Fibroblast of pulmonary artery (primary cell): ENCODE measurements around the gene SFTA2.
"Not testable (repeated sequence)": the region's sequence is repeated elsewhere in the genome, so short reads cannot be mapped to it uniquely, and the experiment has no call there.

Experiments
- DNase-seq: peaks from one replicate; pipeline ENCODE4 v3.0.0-alpha.2; 2010; ENCODE audit warnings: low read depth
- H3K4me3 ChIP-seq: replicated peaks from 2 replicates; pipeline ENCODE4 v1.5.1; 2011; ENCODE audit warnings: low read depth, mild to moderate bottlenecking, control low read depth, low read length, moderate library complexity
- TF ChIP-seq, protein P1 (sequence below): IDR thresholded peaks from 2 replicates; pipeline ENCODE4 v1.5.1; 2011; ENCODE audit warnings: mild to moderate bottlenecking, control low read depth, low read length, inconsistent platforms; ENCODE audit errors: missing control alignments

The SFTA2 gene

DNA sequence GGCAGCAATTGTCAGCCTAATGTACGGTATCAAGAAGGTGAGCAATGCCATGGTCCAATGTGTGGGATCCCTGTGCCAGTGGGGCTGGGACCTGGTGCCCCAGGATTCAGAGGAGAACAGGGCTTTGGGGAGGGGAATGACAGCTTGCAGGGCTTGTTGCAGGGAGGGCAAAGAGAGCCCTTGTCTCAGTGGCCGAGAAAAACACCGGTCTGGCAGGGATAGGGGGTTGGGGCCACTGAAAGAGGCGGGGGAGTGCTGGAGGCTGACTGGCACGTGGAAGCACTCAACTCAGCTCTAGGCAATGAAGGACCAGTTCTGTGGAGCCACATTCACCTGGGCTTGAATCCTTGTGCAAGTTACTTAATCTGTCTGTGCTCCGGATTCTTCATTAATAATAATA, 5.3 kb upstream of the SFTA2 start:
- DNase-seq: no peak
- TF ChIP-seq, protein P1, sequence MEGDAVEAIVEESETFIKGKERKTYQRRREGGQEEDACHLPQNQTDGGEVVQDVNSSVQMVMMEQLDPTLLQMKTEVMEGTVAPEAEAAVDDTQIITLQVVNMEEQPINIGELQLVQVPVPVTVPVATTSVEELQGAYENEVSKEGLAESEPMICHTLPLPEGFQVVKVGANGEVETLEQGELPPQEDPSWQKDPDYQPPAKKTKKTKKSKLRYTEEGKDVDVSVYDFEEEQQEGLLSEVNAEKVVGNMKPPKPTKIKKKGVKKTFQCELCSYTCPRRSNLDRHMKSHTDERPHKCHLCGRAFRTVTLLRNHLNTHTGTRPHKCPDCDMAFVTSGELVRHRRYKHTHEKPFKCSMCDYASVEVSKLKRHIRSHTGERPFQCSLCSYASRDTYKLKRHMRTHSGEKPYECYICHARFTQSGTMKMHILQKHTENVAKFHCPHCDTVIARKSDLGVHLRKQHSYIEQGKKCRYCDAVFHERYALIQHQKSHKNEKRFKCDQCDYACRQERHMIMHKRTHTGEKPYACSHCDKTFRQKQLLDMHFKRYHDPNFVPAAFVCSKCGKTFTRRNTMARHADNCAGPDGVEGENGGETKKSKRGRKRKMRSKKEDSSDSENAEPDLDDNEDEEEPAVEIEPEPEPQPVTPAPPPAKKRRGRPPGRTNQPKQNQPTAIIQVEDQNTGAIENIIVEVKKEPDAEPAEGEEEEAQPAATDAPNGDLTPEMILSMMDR: no peak
- no peak overlapping the region for H3K4me3 ChIP-seq

DNA sequence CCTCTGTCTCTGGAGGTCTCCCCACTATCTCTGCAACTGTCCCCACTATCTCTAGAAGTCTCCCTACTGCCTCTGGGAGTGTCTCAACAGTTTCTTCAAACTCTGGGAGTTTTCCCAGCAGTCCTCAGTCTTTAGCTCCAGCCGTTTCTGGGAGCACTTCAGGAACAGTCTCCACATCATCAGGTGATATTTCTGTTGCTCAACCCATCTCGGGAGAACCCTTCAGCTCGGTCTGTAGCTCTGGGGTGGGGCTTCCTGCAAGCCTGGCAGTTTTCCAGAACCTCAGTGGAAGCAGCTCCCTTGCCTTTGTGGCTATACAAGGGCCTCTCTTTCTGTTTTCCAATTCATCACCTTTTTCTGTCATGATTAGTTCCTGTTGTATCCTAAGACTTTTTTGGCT, 3.0 kb upstream of the SFTA2 start:
- DNase-seq: peak; percentile 59
- no peak overlapping the region for H3K4me3 ChIP-seq
- TF ChIP-seq, protein P1: no peak

DNA sequence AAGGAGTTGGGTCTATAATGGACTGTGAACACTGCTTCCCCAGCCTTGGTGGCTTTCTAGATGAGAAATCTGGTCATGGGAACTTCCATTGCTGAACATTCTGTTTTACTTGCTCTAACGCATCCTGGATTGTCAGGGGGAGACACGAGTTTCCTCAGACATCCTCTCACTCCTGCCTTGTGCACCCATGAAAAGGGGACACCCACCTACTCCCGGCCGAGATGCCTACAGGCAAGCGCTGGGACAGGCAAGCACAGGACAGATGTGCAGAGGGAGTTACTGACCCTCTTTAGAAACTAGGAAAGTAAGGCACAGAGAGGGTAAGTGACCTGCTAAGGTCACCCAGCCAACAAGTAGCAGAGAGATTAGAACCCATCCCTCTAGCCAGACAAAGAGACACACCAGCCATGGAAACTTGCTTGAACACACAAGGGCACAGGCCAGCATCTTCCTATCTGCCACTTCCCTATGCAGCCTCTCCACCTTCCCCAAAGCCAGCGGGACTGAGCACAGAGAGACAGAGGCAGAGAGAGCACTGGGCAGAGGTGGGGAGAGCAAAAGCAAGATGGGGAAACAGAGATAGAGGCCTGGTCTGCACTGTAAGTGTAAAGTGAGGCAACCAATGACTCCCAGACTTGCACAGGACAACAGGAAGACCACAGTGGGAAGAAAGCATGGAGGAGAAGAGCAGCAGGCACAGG, 845 bp upstream of the SFTA2 start:
- TF ChIP-seq, protein P1: no peak
- DNase-seq: no peak
- H3K4me3 ChIP-seq: no peak overlapping the region

DNA sequence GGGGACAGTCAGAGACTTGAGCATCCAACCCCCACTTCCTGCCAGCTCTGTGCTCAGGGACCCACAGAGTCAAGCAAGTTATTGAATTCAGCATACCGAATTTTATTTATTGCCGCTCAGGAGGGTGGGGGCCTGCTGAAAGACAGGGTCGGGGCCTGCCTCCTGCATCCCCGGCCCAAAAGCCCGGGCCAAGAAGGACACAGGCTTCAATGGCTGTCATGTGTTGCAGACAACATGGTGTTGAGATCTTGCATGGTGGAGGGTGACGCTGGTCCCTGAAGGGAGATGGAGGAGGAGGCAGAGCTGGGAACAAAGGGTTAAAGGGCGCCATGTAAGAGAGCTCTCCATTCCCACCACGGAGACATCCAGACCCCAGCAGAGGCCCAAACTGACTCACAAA, 698 bp downstream of the SFTA2 start:
- TF ChIP-seq, protein P1: no peak
- H3K4me3 ChIP-seq: no peak overlapping the region
- no peak for DNase-seq

DNA sequence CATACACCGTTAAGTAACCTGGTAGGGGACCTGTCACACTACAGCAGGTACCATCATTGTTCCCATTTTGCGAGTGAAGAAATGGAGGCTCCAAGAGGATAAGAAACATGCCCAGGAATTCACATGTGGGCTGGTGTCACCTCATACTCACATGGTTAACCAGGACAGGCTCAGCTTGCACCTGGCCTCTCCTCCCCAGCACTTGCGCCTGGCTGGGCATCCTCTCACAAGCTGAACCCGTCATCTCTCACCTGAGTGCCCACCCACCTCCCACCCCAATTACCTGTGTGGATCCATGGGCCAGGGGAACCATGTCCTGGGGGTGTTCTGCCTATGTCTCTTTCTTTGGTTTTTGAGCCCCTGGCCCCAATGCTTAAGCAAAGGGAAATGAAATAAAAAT, 1.5 kb downstream of the SFTA2 start:
- H3K4me3 ChIP-seq: no peak overlapping the region
- TF ChIP-seq, protein P1: no peak
- DNase-seq: no peak

DNA sequence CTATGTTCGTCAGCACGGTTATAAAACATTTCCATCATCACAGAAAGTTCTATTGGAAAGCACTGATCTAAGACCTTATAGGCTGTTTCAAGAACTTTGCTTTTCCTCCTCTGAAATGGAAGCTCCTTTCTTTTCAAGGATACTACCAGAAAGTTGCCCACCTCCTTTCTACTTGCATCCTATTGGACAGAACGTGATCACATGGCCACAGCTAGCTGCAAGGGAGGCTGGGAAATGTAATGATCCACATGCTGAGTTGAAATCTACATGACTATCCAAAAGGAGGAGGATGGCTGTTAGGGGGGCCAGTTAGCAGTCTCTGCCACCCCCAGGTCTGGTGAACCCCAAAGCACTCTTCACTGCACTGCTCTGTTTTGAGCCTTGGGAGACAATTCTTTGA, 3.3 kb downstream of the SFTA2 start:
- H3K4me3 ChIP-seq: no peak overlapping the region
- TF ChIP-seq, protein P1: no peak
- no peak for DNase-seq

DNA sequence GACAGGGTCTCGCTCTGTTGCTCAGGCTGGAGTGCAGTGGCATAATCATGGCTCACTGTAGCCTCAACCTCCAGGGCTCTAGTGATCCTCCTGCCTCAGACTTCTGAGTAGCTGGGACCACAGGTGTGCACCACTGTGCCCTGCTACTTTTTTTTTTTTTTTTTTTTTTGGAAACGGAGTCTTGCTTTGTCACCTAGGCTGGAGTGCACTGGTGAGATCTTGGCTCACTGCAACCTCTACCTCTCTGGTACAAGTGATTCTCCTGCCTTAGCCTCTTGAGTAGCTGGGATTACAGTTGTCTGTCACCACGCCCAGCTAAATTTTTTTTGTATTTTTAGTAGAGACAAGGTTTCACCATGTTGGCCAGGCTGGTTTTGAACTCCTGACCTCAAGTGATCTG, 4.9 kb downstream of the SFTA2 start:
- DNase-seq, H3K4me3 ChIP-seq: not testable (repeated sequence)
